Astrocyte (in vitro differentiated cells and primary cell): ENCODE data around the gene PRR5.

ENCODE experiments used
- EZH2 ChIP-seq: IDR thresholded peaks from 2 replicates; pipeline ENCODE4 v1.6.1; 2012; ENCODE audit warnings: mild to moderate bottlenecking, low read length, inconsistent platforms; ENCODE audit not compliant: insufficient read depth
- TF ChIP-seq, protein P1 (sequence below): IDR thresholded peaks from 2 replicates; pipeline ENCODE4 v1.5.1; 2011; ENCODE audit warnings: low read depth, mild to moderate bottlenecking, inconsistent platforms, low read length, moderate library complexity; ENCODE audit not compliant: insufficient read depth

DNA sequence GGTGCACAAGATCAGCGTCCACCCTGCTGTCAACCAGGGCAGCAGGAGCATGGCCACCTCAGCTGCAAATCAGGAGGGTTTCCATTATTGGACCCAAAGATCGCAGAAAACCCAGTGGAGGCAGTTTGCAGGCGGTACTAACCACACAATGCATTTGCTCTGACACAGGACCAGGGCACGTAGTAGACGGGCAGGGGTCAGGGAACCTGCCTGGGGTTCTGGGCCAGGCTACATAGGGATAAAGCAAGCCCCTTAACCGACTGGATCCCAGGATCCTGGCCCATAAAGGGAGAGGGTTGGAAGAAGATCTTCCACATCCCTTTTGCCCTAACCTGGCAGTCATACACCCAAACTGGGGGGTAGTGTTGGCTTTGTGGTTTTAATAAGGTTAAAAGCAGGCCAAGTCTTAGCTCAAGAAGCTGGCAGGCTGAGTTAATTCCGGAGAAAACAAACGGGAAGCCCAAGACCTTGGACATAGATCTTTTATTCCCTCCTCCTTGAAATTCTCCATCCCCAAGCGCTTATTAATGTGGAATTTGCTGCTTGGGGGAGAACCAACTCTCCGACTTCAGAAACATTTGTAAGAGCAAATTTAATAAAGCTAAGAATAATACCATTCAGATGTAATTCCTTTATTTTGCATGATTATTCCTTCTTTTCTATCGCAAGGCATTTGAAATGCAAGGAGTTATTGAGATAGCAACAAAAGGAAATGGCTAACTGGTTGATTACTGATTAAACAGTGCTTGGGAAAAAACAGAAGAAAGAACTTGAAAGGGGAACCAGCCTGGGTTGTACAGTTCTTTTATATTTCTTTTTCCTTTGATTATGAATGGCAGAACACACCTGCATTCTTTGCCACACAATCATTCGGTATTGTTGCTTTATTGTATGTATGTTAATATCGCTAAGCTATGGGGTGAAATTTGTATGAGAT is 44.1 kb downstream of the PRR5 start:
- TF ChIP-seq EZH2 = no peak
- TF ChIP-seq, protein P1, sequence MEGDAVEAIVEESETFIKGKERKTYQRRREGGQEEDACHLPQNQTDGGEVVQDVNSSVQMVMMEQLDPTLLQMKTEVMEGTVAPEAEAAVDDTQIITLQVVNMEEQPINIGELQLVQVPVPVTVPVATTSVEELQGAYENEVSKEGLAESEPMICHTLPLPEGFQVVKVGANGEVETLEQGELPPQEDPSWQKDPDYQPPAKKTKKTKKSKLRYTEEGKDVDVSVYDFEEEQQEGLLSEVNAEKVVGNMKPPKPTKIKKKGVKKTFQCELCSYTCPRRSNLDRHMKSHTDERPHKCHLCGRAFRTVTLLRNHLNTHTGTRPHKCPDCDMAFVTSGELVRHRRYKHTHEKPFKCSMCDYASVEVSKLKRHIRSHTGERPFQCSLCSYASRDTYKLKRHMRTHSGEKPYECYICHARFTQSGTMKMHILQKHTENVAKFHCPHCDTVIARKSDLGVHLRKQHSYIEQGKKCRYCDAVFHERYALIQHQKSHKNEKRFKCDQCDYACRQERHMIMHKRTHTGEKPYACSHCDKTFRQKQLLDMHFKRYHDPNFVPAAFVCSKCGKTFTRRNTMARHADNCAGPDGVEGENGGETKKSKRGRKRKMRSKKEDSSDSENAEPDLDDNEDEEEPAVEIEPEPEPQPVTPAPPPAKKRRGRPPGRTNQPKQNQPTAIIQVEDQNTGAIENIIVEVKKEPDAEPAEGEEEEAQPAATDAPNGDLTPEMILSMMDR = no peak
